Measurements from ENCODE around the gene CD300A.

- TF ChIP-seq, protein P1, sequence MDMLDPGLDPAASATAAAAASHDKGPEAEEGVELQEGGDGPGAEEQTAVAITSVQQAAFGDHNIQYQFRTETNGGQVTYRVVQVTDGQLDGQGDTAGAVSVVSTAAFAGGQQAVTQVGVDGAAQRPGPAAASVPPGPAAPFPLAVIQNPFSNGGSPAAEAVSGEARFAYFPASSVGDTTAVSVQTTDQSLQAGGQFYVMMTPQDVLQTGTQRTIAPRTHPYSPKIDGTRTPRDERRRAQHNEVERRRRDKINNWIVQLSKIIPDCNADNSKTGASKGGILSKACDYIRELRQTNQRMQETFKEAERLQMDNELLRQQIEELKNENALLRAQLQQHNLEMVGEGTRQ (IDR thresholded peaks at IDR 0.05; ENCODE audit: low read depth, low read length) = no peak
- TF ChIP-seq RAD21 (IDR thresholded peaks at IDR 0.05; ENCODE audit: low read length) (no peak), MXI1 (IDR thresholded peaks at IDR 0.05; ENCODE audit: borderline replicate concordance, low read depth, low read length) (no peak)
- TF ChIP-seq, protein P2, sequence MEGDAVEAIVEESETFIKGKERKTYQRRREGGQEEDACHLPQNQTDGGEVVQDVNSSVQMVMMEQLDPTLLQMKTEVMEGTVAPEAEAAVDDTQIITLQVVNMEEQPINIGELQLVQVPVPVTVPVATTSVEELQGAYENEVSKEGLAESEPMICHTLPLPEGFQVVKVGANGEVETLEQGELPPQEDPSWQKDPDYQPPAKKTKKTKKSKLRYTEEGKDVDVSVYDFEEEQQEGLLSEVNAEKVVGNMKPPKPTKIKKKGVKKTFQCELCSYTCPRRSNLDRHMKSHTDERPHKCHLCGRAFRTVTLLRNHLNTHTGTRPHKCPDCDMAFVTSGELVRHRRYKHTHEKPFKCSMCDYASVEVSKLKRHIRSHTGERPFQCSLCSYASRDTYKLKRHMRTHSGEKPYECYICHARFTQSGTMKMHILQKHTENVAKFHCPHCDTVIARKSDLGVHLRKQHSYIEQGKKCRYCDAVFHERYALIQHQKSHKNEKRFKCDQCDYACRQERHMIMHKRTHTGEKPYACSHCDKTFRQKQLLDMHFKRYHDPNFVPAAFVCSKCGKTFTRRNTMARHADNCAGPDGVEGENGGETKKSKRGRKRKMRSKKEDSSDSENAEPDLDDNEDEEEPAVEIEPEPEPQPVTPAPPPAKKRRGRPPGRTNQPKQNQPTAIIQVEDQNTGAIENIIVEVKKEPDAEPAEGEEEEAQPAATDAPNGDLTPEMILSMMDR (conservative IDR thresholded peaks at IDR 0.05; ENCODE audit: low read depth, low read length) = no peak
Measured at GRCh38 chr17:74457820-74458166, 8.6 kb upstream of the CD300A start.

All from IMR-90 (cell line).